ENCODE results near the gene ASZ1.

Gene ASZ1

GRCh38 chr7:117401293-117402002 lies 25.8 kb downstream of the ASZ1 start:
- peak; percentile 28 for DNase-seq (ENCODE audit: low spot score)

DNA sequence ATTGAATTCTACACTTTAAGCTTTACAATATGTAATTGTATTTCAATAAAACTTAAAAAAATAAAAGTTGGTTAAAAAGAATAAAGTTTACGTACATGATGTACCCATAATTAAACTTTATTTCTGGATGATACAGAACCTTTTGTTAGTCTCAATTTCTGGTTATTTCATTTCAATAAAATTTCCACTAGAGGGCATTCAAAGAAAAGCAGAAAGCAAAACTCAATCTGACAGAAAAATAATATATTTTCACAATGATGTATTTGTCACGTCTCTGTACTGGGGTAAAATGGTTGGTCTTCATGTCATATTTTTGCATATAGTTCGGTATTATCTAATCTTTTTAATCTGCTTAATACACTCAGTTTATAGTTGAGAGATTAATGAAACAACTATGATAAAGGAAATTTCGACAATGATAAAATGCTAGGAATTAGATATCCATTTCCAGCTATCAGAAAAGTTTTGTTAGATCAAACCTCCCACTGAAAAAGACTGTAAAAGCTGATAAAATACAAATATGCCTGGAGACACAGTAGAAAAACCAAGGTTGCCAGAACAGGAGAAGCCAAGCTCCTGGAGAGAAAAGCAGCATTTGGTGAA lies 27.4 kb downstream of the ASZ1 start:
- DNase-seq (ENCODE audit: low spot score) = peak; percentile 40

GRCh38 chr7:117395743-117396142 lies 31.6 kb downstream of the ASZ1 start:
- no peak for DNase-seq (ENCODE audit: low spot score)

GRCh38 chr7:117393781-117394180 lies 33.5 kb downstream of the ASZ1 start:
- DNase-seq (ENCODE audit: low spot score) = no peak

DNA sequence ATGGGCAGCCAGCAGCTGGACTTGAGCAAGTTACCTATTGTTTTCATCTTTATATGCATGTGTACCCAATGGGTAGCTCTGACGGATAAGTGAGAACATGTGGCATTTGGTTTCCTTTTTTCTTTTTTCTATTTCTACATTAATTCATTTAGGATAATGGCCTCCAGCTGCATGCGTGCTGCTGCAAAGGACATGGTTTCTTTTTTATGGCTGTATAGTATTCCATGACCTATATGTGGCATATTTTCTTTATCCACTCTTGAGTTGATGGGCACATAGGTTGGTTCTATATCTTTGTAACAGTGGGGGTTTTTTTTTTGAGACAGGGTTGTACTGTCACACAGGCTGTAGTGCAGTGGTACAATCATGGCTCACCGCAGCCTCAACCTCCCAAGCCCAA lies 37.4 kb downstream of the ASZ1 start:
- DNase-seq (ENCODE audit: low spot score) = no peak

DNA sequence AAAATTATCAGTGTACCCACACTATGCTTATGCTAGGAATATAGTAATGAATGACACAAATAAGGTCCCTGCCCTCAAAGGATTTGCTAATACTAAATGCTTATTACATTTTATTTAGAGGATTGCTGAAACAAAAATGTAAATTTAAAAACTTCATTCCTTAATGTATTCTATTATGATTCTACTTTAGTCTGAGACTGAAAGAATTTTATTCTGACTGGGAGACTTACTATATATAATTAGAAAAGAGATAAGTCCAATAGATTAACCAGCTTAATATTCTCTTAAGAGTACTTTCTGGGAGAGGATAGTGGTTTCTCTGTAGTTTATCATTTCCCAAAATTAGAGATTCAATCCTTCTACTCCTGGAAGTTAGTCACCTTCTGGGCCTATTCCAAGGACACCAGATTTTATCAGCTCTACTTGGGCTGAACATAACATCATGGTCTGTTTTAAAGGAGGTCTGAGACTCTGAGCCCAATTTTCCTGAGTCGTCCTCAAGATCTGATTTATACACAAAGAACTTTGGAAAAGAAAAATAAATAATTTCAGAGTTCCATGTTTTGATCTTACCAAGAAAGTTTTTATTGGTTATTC lies 41.1 kb downstream of the ASZ1 start:
- DNase-seq (ENCODE audit: low spot score) = no peak

GRCh38 chr7:117385363-117386109 lies 41.8 kb downstream of the ASZ1 start:
- DNase-seq (ENCODE audit: low spot score) = peak; percentile 28

- no peak for DNase-seq (ENCODE audit: low spot score)
These were observed 42.5 kb downstream of the ASZ1 start for GRCh38 chr7:117384688-117385362.

DNA sequence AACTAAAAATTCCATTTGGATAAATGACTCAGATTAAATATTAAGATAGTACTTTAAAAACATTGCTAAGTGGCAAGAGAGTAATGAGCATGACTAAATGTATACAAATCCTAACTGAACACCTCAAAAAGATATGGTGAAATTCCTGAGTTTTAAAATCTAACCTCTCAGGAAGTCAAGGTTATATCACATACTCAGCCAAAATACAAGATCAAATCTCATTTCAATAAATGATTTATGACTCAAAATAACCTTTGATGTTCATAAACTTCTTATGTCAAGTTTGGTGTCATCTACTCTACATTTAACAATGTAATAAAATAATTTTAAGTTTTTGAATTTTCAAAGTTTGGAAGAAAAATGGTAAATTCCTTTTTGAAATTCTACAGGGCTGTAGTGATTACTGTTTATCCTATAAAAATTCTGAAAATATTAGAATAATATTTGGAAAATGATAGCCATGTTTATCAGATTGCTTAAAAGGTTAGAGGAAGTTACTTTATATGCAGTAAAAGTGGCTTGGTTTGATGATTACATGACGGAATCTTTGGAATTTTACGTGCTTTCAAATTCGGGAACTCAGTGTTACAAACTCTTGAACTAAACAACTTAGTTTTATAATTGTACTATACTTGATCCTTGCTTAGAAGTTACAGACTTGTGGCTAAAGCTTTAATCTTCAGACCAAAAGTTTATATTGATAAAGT lies 43.7 kb downstream of the ASZ1 start:
- no peak for DNase-seq (ENCODE audit: low spot score)

DNA sequence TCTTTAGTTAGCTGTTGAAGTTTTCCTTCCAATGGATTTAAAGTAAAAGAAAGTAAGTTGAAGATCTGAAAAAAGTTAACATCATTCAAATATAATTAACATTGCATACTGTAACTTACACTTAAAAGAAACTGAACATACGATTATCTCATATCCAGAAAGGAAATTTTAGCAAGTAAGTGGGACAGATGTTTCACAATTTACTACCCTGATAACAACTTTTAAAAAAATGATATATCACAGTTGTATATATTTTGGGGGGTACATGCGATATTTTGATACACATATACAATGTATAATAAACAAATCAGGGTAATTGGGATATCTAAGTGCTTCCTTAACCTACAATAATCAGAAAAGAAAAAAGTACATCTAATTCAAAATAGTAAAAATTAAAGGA lies 44.2 kb downstream of the ASZ1 start:
- no peak for DNase-seq (ENCODE audit: low spot score)

DNA sequence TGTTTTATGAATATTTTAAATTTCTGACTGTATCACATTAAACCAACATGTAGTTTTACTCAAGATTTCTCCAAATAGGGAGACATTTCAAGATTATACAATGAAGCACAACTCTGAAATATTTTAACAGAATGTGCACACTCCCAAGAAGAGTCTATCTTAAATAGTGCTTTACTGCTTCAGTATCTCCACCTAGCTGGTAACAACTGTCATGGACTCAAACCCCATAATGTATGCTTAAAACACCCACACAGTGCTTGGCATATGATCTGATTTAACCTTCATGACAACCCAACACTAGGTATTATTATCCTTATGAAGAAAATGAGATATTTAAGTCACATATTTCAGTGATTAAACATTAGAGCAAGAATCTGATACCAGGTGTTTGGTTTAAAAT lies 45.9 kb downstream of the ASZ1 start:
- no peak for DNase-seq (ENCODE audit: low spot score)

DNA sequence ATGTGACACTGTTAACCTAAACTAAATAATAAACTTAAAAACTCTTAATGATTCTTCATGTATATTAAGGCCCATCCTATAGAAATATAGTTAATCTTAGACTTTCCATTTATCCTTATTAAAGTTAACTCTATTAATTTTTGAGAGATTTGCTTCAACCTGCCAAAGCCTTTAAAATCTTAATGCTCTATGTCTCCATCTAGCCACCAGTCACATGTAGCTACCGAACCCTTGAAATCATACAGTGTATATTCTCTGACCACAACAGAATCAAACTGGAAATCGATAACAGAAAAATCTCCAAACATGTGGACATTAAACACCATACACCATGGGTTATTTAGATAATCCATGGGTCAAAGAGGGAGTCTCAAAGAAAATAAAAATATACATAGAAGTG lies 51.9 kb downstream of the ASZ1 start:
- DNase-seq (ENCODE audit: low spot score) = no peak

- DNase-seq (ENCODE audit: low spot score) = no peak
These were observed 55.2 kb downstream of the ASZ1 start for GRCh38 chr7:117372073-117372472.

- DNase-seq (ENCODE audit: low spot score) = no peak
These were observed 62.8 kb downstream of the ASZ1 start for GRCh38 chr7:117364339-117365080.

- no peak for DNase-seq (ENCODE audit: low spot score)
These were observed 64.9 kb downstream of the ASZ1 start for GRCh38 chr7:117362294-117362888.

GRCh38 chr7:117350027-117350426 lies 77.3 kb downstream of the ASZ1 start:
- peak; percentile 68 for DNase-seq (ENCODE audit: low spot score)

DNA sequence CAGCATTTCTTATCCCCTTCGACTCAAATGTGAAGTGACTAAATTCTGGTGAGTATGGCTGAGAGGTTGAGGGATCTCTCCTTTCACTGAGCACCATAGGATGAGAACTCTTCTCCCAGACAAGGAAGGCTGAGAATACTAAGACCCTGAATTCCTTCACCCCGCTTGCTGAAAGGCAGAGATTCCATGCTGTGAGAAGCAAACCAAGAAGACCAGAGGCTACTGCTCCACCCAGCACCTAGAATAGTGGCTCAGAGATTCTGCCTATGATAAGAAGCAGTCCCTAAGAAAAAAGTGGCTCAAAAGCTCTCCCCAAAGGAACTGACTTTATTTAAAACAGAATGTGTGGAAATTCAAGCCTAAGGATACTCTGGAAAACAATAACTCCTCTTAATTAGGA lies 77.7 kb downstream of the ASZ1 start:
- DNase-seq (ENCODE audit: low spot score) = no peak

- DNase-seq (ENCODE audit: low spot score) = no peak
These were observed 79.2 kb downstream of the ASZ1 start for GRCh38 chr7:117347962-117348672.

GRCh38 chr7:117347480-117347879 lies 79.8 kb downstream of the ASZ1 start:
- DNase-seq (ENCODE audit: low spot score) = no peak

DNA sequence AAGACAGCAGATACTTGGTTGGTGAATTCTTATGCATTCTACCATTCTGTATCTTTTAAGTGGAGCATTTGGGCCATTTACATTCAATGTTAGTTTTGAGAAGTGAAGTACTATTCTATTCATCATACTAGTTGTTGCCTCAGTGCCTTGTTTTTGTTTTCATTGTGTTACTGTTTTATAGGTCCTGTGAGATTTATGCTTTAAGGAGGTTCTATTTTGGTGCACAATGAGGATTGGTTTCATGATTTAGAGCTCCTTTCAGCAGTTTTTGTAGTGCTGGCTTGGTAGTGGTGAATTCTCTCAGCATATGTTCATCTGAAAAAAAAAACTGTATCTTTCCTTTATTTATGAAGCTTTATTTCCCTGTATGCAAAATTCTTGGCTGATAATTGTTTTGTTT lies 81.1 kb downstream of the ASZ1 start:
- no peak for DNase-seq (ENCODE audit: low spot score)

Measured in COLO829 (cell line).